Brain pericyte (primary cell): ENCODE measurements around the gene CCDC141.

Experiments used
- DNase-seq: peaks from one replicate; pipeline ENCODE4 v3.0.0-alpha.2; 2012; ENCODE audit warnings: low read depth, low spot score

Gene CCDC141

DNA sequence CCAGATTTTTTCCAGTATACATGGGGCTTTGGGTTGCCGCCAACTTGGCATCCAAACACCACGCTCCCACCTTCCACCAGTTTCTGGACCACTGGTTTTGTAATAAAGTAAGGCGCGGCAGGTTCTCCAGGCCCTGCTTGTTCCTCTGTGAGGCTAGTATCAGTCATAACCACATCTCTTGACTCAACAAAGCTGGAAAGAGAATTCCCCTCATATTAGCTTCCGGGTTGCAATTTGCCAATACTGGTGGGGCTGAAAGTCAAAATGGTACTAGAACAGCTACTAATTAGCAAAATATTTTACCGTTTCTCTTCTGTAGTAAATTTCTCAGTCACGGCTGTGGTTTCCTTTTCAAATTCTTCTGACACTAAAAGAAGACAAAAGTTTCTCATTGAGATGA, 267.7 kb downstream of the CCDC141 start:
- no peak for DNase-seq
